ENCODE data around the gene BLOC1S6. TPM values are rescaled to one million over a fixed set of nuclear protein-coding genes. Genes with fewer than 3 reads are reported as not detected.
"Not testable (repeated sequence)": the region's sequence is repeated elsewhere in the genome, so short reads cannot be mapped to it uniquely, and the experiment has no call there.

BLOC1S6 gene
- polyA plus RNA-seq, 3 donors, result 34.7 to 48.2 (median 43.2) TPM

- DNase-seq, result no peak
Measured at GRCh38 chr15:45635763-45636292, 48.6 kb downstream of the BLOC1S6 start.

GRCh38 chr15:45637141-45637540 is 50.0 kb downstream of the BLOC1S6 start:
- DNase-seq, result no peak

- peak; percentile 52 for DNase-seq
Measured at GRCh38 chr15:45637552-45638033, 50.4 kb downstream of the BLOC1S6 start.

- no peak for DNase-seq
Measured at GRCh38 chr15:45640616-45641015, 53.4 kb downstream of the BLOC1S6 start.

GRCh38 chr15:45641374-45641781 is 54.2 kb downstream of the BLOC1S6 start:
- no peak for DNase-seq

GRCh38 chr15:45641999-45642932 is 55.1 kb downstream of the BLOC1S6 start:
- no peak for DNase-seq

GRCh38 chr15:45644437-45644836 is 57.3 kb downstream of the BLOC1S6 start:
- no peak for DNase-seq

GRCh38 chr15:45645026-45645980 is 58.1 kb downstream of the BLOC1S6 start:
- DNase-seq, result no peak

- DNase-seq, result no peak
Measured at GRCh38 chr15:45646220-45646619, 59.0 kb downstream of the BLOC1S6 start.

GRCh38 chr15:45647828-45648227 is 60.6 kb downstream of the BLOC1S6 start:
- DNase-seq, result no peak

GRCh38 chr15:45648521-45649200 is 61.5 kb downstream of the BLOC1S6 start:
- no peak for DNase-seq

GRCh38 chr15:45650007-45650406 is 62.8 kb downstream of the BLOC1S6 start:
- DNase-seq, result not testable (repeated sequence)

GRCh38 chr15:45650889-45651525 is 63.8 kb downstream of the BLOC1S6 start:
- no peak for DNase-seq

- DNase-seq, result no peak
Measured at GRCh38 chr15:45653702-45654424, 66.7 kb downstream of the BLOC1S6 start.

- no peak for DNase-seq
Measured at GRCh38 chr15:45654749-45655148, 67.6 kb downstream of the BLOC1S6 start.

GRCh38 chr15:45657254-45657653 is 70.1 kb downstream of the BLOC1S6 start:
- no peak for DNase-seq

GRCh38 chr15:45657764-45658545 is 70.8 kb downstream of the BLOC1S6 start:
- no peak for DNase-seq

Measured in renal pelvis (tissue), 4 donors.